Heart left ventricle (tissue), 16 donors: ENCODE measurements around the gene CACNA1F. TPM values are rescaled to one million over a fixed set of nuclear protein-coding genes. Genes with fewer than 3 reads are reported as not detected.

Experiments used
- ATAC-seq, 4 donors: fragments of 200-7000 bp; cut with Tn5 transposase; one replicate each; pipeline ENCODE4 v1.9.1; 2020 to 2022; ENCODE audit warnings: moderate library complexity in 4 of 4, mild to moderate bottlenecking in 3 of 4, moderate number of reproducible peaks in 1 of 4
- DNase-seq, 5 donors: peaks; one replicate each; pipeline ENCODE4 v3.0.0-alpha.2; 2020
- H3K27ac ChIP-seq, 12 donors: fragments of 200-600 bp; sonication (generic) in 4 of 12; one replicate each; pipeline versions ENCODE4 v1.5.0 to v1.8.0; 2016 to 2022; ENCODE audit warnings: mild to moderate bottlenecking in 2 of 12
- H3K27me3 ChIP-seq, 9 donors: fragments of 200-600 bp; sonication (generic) in 2 of 9; one replicate each; pipeline versions ENCODE4 v1.5.1 to v1.8.0; 2016 to 2022; ENCODE audit warnings: mild to moderate bottlenecking in 3 of 9
- H3K36me3 ChIP-seq, 9 donors: fragments of 200-600 bp; sonication (generic) in 2 of 9; one replicate each; pipeline versions ENCODE4 v1.5.0 to v1.8.0; 2018 to 2022; ENCODE audit warnings: mild to moderate bottlenecking in 2 of 9
- H3K4me1 ChIP-seq, 12 donors: fragments of 200-600 bp; sonication (generic) in 4 of 12; one replicate each; pipeline versions ENCODE4 v1.5.0 to v1.8.0; 2016 to 2022; ENCODE audit warnings: mild to moderate bottlenecking in 3 of 12
- H3K4me3 ChIP-seq, 12 donors: fragments of 200-600 bp; sonication (generic) in 4 of 12; one replicate each; pipeline versions ENCODE4 v1.5.0 to v1.8.0; 2017 to 2022; ENCODE audit warnings: mild to moderate bottlenecking in 9 of 12, moderate library complexity in 4 of 12
- H3K9me3 ChIP-seq, 12 donors: fragments of 200-600 bp; sonication (generic) in 4 of 12; one replicate each; pipeline versions ENCODE4 v1.5.0 to v1.8.0; 2016 to 2022; ENCODE audit warnings: mild to moderate bottlenecking in 1 of 12
- CTCF ChIP-seq, 12 donors: fragments of 200-600 bp; sonication (generic) in 4 of 12; IDR thresholded peaks; one replicate each; pipeline versions ENCODE4 v1.5.0 to v1.8.0; 2018 to 2022; ENCODE audit warnings: antibody characterized with exemption in 12 of 12, mild to moderate bottlenecking in 5 of 12
- POLR2A ChIP-seq, 2 donors: fragments of 450-650 bp; IDR thresholded peaks; one replicate each; pipeline ENCODE4 v1.6.1; 2017; ENCODE audit warnings: antibody characterized with exemption in 2 of 2, mild to moderate bottlenecking in 2 of 2, moderate library complexity in 2 of 2
- whole genome bisulfite sequencing, 4 donors: extraction: QIAGEN DNeasy Blood & Tissue Kit in 2 of 4; methylation state at CpG; one replicate each; pipeline versions ENCODE4 v1.1.5 to v1.1.7; 2013 to 2018; 5-methylcytosine and 5-hydroxymethylcytosine counted together
- intact Hi-C, 10 donors: fragments of 100-400 bp; cut with DNase I; formaldehyde crosslinking; loops; one replicate each; pipeline versions ENCODE4 v1.11.1 to v1.14.2; 2022
- polyA plus RNA-seq, 2 donors: library from polyadenylated mRNA; stranded (reverse); fragments of 200-250 nt; gene quantifications; one replicate each; pipeline ENCODE4 v1.2.3, GENCODE V29; 2013
- total RNA-seq, 9 donors: library from RNA; depleted of rRNA in 2 of 9; stranded (reverse); fragments of >200 nt in 2 of 9; fragmentation: NEBNext Ultra II Directional in 3 of 9; extraction: Animal tissue kit (Norgen Biotek cat#: 25700) in 3 of 9; gene quantifications; one replicate each; pipeline versions ENCODE4 v1.1.0 to v1.2.4, GENCODE V29; 2016 to 2023
- donor health status: ischemic (EF 13 %, LVEDD 7.1; RV severe dilation, severe dysfunction).
- donor health status: healthy with polysubstance abuse.
- donor health status: DM: no; HTN: yes; CAD: no.
- donor health status: DM: no; HTN: no; CAD: no.
- donor health status: ischemic (EF 25% LVEDD 6.9; RV normal size, moderate dysfunction).
- donor health status: ischemic (EF 25% LVEDD 5.7; RV mildly dilated, moderate dysfunction).
- donor health status: healthy.
- donor health status: DM: yes; HTN: yes; CAD: no.
- donor health status: ischemic (EF 35%, LVEDD 5.7; RV mildly dilated, moderate dysfunction).
- donor health status: nonischemic (EF 11% LVEDD 7.7; RV severe dilation, severe dysfunction).
- donor health status: DM: yes; HTN: yes; CAD: no.
- donor health status: PGD.
- donor health status: ischemic (EF 29% LVEDD 5.4; RV normal size, mild dysfunction).
- donor health status: nonischemic (EF 23%, LVEDD 6.1; RV moderate dilation, normal function).

CACNA1F gene
- total and polyA plus RNA-seq, 11 donors = 0.04 to 0.37 (median 0.07) TPM; not detected in 3

GRCh38 chrX:49276671-49277534, 43.8 kb upstream of the CACNA1F start:
- DNase-seq (no peak), ATAC-seq (peak in 3 of 4 donors; percentile 40 to 53 (median 51))
- Histone ChIP-seq H3K27me3 (peaks cover 0 to 17% (median 0%) of the 10 kb centered on the region in 9 donors), H3K27ac (peak overlapping the region in 3 of 12 donors; percentile 5 to 34 (median 17)), H3K9me3 (no peaks in the 10 kb centered on the region), H3K4me3 (no peak overlapping the region), H3K36me3 (no peaks in the 10 kb centered on the region), H3K4me1 (peaks cover 0 to 26% (median 9%) of the 10 kb centered on the region in 12 donors)
- WGBS, 4 donors = 60 to 67% (median 64%) methylated on average over 19 of the region's 19 CpGs
- intact Hi-C loops = loop anchor here in 1 of 10 donors (10.0 kb wide), 1 partner anchor 82 kb away; no protein-coding TSS in a partner anchor
- TF ChIP-seq CTCF (IDR thresholded peaks at IDR 0.05) (no peak), POLR2A (IDR thresholded peaks at IDR 0.05) (no peak)

GRCh38 chrX:49276207-49276606, 43.1 kb upstream of the CACNA1F start:
- Histone ChIP-seq H3K36me3 (no peaks in the 10 kb centered on the region), H3K4me1 (peaks cover 0 to 27% (median 12%) of the 10 kb centered on the region in 12 donors), H3K27ac (peak overlapping the region in 2 of 12 donors; percentile 5 to 17), H3K4me3 (no peak overlapping the region), H3K9me3 (no peaks in the 10 kb centered on the region), H3K27me3 (peaks cover 0 to 16% (median 0%) of the 10 kb centered on the region in 9 donors)
- WGBS, 4 donors = 72 to 80% (median 75%) methylated on average over 1 of the region's 1 CpG
- intact Hi-C loops = loop anchor here in 1 of 10 donors (10.0 kb wide), 1 partner anchor 81 kb away; no protein-coding TSS in a partner anchor
- no peak for TF ChIP-seq CTCF (IDR thresholded peaks at IDR 0.05)
- no peak for TF ChIP-seq POLR2A (IDR thresholded peaks at IDR 0.05)
- DNase-seq (no peak), ATAC-seq (no peak)

- Histone ChIP-seq H3K4me3 (no peak overlapping the region), H3K4me1 (peaks cover 0 to 40% (median 20%) of the 10 kb centered on the region in 12 donors), H3K9me3 (no peaks in the 10 kb centered on the region), H3K36me3 (no peaks in the 10 kb centered on the region), H3K27ac (peak overlapping the region in 1 of 12 donors; percentile 23), H3K27me3 (peaks cover 0 to 16% (median 0%) of the 10 kb centered on the region in 9 donors)
- DNase-seq (no peak), ATAC-seq (no peak)
- WGBS, 4 donors = 77 to 87% (median 83%) methylated on average over 8 of the region's 8 CpGs
- no peak for TF ChIP-seq POLR2A (IDR thresholded peaks at IDR 0.05)
- TF ChIP-seq CTCF (IDR thresholded peaks at IDR 0.05) = no peak
- intact Hi-C loops = loop anchor here in 2 of 10 donors (5.0 to 10.0 kb wide), 2 partner anchors 76 to 78 kb away; no protein-coding TSS in a partner anchor
Observed at GRCh38 chrX:49273181-49273727, 40.1 kb upstream of the CACNA1F start.

- Histone ChIP-seq H3K4me1 (peaks cover 0 to 40% (median 20%) of the 10 kb centered on the region in 12 donors), H3K4me3 (peak overlapping the region in 1 of 12 donors; percentile 15), H3K27me3 (peaks cover 0 to 16% (median 0%) of the 10 kb centered on the region in 9 donors), H3K36me3 (no peaks in the 10 kb centered on the region), H3K27ac (peak overlapping the region in 1 of 12 donors; percentile 6), H3K9me3 (no peaks in the 10 kb centered on the region)
- DNase-seq (no peak), ATAC-seq (no peak)
- intact Hi-C loops = loop anchor here in 2 of 10 donors (5.0 to 10.0 kb wide), 2 partner anchors 75 to 78 kb away; no protein-coding TSS in a partner anchor
- 47 to 65% (median 54%) methylated on average over 6 of the region's 6 CpGs for WGBS, 4 donors
- no peak for TF ChIP-seq CTCF (IDR thresholded peaks at IDR 0.05)
Observed at GRCh38 chrX:49272421-49272820, 39.3 kb upstream of the CACNA1F start.
